Stimulated activated CD8-positive, alpha-beta memory T cell treated with anti-CD3 and anti-CD28 coated beads, Interleukin-12 subunit alpha, Interleukin-12 subunit beta, amount 100 ng/mL, for 24 hours (primary cell): Measurements from ENCODE around the gene CCDC86.

Experiments used
- DNase-seq: peaks from one replicate; pipeline ENCODE4 v3.0.0-alpha.2; 2020; ENCODE audit errors: extremely low read depth

Gene CCDC86

DNA sequence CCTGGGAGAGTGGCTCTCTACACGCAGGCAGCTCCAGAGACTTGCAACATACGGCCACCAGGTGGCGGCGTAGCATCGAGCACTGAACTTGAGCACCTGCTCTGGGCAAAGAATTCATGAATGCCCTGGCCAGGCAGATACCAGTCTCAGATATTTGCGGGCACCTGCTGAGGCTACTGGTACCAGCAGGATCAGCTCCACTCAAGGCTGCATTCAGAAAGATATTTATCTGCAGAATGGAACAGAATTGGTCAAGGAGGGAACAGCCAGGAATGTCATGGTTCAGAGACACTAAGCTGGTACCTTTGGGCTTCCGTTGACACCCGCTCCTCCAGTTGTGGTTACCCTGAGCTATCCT is 10.8 kb upstream of the CCDC86 start:
- DNase-seq = peak; percentile 53

DNA sequence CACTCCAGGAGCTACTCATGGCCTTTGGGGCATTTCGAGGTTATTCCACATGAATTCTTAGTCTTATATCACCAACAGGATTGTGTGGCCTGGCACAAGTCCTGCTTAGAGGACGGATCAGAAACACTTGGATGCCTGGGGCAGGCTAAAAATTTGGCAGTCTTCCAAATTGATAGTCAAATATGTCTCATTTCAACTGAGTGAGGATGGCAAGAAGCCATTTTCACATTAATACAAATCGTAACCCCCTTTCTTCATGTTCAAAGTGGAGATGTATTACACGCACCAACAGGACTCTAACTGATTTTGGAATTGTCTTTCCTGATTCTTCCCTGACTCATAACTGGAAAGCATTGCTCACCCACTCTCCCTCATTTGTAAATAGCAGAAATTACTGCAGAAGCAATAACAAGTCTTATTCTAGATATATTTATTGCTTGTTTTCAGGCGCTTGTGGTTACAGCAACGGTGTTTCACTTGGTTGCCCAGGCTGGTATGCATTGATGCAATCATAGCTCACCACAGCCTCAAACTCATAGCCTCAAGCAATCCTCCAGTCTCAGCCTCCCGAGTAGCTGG is 10.3 kb upstream of the CCDC86 start:
- no peak for DNase-seq

DNA sequence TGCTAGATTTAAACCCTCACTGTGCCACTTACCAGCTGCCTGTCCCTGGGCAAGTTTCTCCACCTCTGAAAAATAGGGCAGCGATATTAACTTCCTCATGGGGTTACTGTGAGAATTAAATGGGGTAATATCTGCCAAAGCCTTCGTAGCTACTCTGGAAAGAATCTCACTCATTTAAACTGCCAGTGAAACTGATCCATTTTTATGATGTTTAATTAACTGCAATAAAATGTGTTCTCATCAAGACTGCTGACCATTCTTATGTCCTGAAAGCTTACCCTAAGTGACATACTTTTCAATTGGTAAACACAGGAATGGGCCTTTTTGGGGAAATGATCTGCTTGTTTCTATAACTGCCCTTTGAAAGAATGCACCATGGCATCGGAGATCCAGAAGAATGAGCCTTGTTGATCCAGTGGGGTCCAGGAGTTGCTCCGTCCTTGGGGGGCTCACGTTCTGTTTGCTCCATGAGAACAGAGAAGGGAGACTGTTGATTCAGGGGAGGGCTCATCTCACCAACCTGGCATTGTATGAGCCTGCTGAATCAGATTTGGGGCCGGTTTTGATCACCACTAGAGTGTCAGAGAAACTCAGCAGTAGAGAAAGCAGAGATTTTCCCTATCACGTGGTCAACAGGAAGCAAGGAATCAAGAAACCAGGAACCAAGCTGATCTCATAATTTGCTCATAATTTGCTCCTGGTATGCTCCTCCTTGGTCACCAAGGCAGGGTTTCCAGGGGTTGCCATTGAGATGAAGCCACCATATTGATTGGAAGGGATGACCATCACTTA is 7.0 kb upstream of the CCDC86 start:
- DNase-seq = no peak

DNA sequence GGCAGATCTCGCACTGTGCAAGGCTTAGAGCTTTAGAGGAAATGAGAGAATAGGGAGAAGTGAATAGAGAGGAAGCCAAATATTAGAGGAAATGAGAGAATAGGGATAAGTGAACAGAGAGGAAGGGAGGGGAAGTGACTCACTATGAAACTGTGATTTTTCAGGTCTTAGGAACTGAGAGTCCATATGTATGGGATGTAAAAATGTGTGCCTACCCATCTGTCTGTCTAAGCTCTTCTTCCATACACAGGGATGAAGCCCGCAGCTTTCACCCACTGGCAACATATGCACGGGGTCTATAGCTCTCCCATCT is 6.4 kb upstream of the CCDC86 start:
- DNase-seq = no peak

DNA sequence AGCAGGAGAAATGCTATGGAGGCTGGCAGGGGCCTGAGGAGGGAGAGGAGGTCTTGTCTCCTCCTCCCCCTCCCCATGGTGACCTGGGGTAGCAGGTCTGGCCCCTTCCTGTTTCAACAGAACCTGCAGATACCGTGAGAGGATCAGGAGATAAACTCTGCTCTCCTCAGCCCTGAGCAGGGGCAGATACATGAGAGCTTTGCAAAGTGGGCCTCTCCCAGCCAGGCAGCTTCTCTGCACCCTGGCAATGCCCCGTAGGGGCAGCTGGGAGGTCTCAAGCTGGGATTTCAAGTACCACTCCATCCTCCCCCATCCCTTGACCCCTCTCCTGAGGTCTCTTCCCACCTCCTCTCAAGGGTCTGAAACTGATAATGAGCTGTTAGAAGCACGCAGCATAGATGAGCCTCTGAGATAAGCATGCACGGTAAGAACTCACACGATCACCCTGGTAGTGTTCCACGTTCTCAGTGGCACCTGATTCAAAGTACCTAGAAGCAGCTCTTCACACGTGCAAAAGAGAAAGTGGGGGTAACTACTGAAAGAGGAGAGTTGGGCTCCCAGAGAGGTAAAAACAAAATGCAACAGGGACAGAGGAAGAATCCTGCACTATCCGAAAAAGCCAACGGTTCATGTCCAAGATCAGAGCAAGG is 4.9 kb upstream of the CCDC86 start:
- no peak for DNase-seq

DNA sequence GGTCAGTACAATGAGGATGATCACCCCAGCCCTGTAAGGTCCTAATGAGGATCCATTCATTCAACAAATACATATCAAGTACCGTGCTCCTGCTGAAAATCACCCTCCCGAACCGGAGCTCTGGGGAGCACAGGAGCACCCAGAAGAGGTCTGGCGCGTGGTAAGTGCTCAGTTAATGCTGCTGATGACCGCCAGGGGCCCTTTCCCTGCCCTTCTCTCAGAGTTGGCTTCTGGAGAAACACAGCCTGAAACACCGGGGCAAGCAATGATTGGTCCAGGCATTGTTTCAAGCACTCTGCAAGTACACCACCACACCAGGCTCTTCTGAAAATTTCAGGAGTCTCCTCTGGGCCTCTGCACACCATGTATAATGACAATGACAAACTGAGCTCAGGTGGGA is 3.8 kb upstream of the CCDC86 start:
- no peak for DNase-seq

DNA sequence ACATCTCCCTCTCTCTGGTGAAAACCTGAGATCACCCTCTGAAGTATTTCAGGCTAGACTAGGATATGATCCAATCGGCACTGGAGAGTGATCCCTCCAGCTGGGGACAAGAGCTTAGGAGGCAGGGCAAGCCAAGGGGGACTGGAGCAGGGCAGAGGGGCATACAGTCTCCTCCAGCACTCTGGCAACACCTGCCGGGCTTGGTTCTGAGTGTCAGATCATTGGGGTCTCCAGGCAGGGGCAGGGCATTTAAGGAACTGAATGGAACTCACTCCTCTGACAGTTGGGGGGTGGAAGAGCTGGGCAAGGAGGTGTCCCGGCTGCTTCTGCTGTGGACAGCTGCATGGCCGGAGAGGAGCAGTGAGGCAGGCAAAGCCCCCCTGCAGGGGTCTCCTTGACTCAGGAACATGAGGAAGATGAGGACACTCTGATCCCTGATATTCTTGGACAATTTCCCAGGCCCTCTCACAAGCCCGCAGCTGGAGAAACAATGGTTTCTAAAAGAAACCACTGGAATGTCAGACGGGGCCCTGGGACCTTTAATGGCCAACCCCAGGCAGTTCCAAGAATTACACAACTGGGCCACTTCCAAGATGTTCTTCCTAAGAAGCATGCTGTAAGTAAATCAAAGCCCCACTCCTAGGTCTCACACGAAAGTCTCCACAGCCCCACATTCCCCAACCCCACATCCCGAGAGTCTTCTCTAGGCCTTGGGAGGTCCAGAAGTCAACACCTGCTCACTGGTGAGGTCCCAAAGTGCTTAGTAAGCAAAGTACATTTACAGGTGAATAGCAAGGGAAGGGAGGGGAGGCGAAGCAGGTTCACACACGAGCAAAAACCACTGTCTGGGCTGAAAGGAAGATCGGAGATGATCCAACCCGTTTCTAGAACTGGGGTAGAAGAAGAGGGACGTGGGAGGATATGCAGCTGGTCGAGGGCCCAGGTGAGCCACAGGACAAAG is 1.2 kb upstream of the CCDC86 start:
- DNase-seq = no peak

DNA sequence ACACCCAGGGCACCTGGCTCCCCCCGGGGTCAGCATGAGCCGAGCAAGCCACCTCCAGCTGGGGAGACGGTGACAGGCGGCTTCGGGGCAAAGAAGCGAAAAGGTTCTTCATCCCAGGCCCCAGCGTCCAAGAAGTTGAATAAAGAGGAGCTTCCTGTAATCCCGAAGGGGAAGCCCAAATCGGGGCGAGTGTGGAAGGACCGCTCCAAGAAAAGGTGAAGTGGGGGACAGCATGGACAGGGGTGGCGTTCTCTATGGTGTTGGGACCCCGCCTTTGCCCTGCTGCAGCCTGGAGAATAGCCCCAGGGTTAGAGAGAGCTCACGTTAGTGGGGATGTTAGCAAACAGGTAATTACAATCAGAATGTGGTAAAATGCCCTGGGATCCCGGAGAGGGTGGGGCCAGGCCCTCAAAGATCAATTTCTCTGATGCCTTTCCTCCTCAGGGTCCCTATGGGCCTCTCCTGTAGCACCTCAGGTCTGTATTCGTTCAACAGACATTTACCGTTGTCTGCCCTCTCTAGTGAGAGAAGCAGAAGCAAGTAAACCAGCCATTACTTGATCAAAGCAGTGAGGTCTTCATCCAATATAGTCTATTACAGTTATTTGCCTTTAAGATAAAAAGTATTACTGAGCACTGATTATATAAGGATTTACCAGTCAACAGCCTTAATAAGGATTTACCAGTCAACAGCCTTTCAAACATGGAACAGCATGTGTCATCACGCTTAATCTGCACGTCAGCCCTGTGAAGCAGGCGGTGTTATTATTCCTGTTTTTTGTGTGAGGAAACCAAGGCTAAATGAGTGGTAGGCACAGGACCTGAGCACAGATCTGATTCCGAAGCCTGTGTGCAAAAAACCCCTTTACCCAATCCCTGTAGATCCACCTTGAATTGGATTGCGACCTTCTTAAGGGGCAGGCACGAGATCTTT is 1.0 kb downstream of the CCDC86 start:
- DNase-seq = no peak

DNA sequence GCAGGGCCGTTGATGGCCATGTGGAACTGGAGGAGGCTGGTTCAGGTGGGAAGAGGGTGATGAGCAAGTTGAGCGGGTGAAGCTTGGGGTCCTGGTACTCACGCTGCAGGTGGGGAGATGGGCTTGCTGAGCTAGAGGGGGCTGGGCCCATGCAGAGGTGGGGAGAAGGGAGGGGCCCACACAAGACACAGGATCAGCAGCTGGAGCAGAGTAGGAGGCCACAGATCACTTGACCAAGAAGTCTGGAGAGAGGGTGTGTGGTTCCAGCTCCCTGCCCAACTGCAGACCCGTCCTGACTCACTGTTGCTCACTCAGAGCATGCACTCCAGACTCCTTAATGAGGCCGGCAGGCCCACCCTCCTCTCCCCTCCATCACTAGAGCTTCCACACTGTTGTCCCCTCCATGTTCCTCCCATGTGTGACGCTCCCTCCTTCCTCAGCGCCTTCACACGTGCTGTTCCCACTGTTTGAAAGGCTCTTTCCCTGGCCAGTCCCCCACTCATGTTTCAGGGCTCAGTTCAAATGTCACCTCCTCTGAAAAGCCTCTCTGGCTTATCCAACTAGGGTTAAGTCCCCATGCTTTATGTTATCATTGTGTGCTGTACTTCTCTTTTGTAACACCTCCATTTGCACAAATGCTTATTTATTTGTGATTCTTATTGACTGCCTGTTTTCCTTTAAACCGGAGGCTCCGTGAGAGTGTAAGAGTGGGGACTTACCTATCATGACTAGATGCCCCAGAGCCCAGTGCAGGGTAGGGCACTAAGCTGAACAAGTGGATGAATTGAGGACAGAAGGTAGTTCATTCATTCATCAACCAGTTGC is 2.3 kb downstream of the CCDC86 start:
- DNase-seq = no peak

DNA sequence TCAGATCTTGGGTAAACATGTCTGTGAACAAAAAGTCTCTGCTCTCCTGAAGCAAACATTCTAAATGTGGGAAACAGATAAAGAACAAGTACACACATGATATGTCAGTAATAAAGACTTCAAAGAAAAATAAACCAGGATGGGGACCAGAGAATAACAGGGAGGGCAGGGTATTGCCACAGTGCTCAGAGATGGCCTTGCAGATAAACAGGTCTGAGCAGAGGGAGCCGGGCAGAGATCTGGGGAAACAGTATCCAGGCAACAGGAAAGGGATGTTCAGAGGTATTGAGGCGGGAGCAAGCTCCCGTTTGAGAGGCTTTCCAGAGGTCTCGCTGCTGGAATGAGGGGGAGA is 2.9 kb downstream of the CCDC86 start:
- DNase-seq = no peak

DNA sequence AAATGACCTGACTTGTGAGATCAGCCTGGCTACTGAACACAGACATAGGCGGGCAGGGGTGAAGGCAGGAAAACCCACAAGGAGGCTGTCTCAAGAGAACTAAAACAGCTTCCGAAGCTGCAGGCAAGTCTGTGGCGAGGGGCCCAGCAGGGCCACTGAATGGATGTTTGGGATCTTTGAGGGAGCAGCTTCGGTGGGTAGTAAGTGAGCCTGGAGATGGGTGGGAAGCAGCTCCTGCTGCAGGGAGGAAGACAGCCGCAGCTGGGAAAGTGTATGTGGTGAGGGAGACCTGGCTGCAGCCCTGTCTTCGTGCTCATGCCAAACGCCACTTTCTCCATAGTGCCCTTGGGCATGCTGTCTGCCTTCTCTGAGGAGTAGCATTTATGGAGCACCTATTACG is 3.4 kb downstream of the CCDC86 start:
- DNase-seq = no peak

DNA sequence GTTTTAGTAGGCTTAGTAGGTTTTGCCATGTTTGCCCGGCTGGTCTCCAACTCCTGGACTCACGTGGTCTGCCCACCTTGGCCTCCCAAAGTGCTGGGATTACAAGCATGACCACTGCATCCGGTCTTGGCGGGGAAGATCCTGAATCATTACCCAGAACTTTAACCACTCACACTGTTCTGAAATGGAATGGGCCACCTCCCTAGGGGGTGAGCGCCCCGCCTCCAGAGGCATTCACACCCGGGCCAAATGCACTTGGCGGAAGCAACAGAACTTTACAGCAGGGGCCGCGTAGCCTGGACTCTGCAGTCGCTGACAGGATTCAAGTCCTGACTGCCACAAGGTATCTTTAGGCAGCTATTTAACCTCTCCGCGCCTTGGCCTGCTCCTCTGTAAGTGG is 5.4 kb downstream of the CCDC86 start:
- DNase-seq = no peak

DNA sequence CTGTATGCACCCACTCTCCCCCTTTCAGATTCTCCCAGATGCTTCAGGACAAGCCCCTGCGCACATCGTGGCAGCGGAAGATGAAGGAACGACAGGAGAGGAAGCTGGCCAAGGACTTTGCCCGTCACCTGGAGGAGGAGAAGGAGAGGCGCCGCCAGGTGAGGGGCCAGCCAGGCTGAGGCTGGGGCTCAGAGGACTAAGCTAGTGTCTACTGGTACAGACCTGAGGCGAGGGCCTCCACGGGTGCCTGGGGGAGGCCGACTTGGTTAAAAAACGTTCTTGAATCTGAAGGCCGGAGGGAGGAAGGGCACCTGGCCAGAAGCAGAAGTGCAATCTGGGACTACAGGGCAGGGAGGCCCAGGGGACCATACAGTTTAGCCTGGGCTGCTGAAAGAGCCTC is 6.0 kb downstream of the CCDC86 start:
- no peak for DNase-seq

DNA sequence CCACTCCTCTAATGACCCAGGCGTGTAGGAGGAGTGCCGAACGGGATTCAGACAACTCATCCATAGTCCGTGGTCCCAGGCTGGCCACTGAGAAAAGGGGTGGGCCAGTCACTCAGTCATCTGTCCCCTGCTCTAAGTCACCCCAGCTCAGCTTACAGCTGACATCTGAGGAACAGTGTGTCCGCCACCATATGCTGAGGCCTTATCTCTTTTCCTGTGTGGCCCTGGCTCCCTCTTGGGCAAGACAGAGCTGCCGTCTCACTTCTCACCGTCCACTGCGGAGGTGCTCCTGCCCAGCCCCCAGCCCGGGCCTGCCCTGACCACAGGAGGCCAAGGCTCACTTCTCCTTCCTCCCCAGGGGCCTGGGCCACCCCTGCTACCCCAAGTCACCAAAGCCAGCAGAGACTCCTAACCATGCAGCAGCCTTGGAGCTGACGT is 6.8 kb downstream of the CCDC86 start:
- DNase-seq = no peak

DNA sequence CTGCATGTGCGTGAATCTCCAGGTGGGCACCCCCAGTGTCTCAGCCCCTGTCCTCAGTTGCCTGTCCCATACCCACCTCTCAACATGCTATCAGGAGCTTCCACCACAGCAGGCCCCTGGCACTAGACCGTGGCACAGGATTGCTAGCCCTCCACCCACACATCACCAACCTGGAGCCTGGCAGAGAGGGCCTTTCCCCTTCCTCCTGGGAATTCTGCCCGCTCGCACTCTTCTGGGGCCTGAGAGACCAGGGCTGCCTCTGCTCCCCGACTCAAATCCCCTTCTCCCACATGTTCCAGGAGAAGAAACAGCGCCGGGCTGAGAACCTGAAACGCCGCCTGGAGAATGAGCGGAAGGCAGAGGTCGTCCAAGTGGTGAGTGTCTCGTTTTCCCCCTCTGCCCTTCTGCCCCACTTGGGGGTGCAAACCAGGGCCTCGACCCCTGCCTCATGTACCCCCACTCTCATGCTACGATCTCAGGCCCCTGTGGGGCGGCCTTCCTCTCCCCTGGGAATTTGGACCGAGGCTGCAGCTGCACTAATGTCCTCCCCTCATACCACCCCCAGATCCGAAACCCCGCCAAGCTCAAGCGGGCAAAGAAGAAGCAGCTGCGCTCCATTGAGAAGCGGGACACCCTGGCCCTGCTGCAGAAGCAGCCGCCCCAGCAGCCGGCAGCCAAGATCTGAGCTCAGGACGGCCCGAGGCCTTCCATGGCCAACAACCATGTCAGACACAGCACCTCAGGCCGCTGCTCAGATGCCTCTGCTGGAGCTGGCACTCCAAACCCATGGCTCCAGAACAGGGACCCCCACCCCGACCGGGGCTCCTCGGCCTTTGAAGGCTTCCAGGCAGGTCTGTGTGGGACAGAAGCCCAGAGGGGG is 8.0 kb downstream of the CCDC86 start:
- DNase-seq = no peak

DNA sequence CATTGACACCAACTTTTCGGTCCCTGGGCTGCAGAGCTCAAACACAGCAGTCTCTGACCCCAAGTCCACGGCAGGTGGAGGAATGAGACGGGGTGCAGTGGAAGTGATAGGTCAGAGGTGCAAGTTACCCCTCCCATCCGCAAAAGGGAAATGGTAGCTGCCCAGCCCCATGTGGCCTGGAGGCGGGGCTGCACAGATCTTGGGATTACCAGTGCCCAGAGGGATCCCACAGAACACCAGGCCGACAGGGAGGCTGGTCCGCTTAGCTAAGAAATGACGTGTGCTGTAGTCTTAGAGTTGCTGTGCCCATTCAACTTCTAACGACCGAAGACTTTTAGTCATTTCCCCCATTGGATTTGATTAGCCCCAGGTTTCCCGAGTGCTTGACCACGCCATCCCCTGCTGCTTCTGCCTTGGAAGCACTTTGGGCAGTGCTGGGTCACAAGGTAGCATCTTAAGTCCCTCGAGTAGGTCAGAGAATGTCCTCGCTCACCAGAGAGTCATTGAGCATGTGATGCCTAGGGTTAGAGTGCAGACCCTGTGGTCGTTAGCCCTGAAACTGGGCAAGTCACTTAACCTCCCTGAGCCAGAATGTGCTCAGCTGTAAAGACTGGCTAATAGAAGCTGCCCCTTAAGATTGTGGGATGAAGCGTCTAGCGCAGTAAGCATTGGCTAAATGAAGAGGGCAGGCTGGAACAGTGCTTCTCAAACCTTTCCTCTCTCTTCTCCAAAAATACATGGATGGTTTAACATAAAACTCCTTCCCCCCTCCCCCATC is 9.6 kb downstream of the CCDC86 start:
- no peak for DNase-seq

DNA sequence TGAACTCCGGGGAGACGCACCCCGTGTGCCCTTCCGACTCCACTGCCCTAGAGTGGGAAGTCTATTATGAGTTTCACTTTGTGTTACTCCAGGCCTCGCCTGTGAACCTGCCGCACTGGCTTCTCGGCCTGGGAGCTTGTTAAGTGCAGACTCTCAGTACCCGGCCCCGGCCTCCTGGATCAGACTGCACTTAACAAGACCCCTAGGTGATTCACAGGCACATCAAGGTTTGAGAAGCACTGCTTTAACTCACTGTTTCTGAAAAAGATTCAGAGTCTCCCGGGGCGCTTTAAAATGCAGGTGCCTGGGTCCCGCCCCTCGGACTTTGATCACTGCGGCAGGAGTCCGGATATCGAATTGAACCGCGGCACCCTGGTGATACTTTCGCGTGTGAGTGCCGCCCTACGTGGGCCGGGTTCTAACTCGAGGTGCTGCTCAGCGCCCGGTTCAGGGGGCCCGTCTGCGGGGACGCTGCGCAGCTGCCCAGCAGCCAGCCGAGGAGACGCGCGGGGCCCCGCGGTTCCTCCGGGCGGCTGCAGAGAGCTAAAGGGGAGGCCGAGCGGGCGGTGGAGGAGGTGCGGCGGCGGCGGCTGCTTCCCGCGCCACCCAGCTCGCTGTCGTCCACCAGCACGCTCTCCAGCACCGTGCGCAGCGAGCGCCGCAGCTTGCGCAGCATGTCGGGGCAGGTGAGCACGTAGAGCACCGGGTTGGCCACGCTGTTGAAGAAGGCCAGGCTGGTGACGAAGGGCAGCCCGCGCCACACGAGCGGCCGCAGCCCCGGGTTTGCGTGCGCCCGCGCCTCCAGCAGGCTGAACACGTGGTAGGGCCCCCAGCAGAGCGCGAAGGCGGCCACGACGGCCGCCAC is 10.4 kb downstream of the CCDC86 start:
- no peak for DNase-seq
